Duodenal mucosa (tissue), 2 donors: ENCODE results near the gene RBM22.

ENCODE experiments used
- H3K27ac ChIP-seq: one replicate; pipeline ENCODE4 v1.7.0; 2013; ENCODE audit warnings: low read depth, low read length
- H3K27me3 ChIP-seq, 2 donors: one replicate each; pipeline ENCODE4 v1.7.0; 2013; ENCODE audit warnings: low read length in 2 of 2, control low read depth in 1 of 2; ENCODE audit not compliant: insufficient read depth in 2 of 2, control insufficient read depth in 1 of 2
- H3K36me3 ChIP-seq, 2 donors: one replicate each; pipeline ENCODE4 v1.7.0; 2013; ENCODE audit warnings: low read length in 2 of 2, control low read depth in 1 of 2; ENCODE audit not compliant: insufficient read depth in 2 of 2, control insufficient read depth in 1 of 2
- H3K4me1 ChIP-seq, 2 donors: one replicate each; pipeline ENCODE4 v1.7.0; 2013; ENCODE audit warnings: low read length in 2 of 2, control low read depth in 1 of 2; ENCODE audit not compliant: insufficient read depth in 2 of 2, control insufficient read depth in 1 of 2
- H3K4me3 ChIP-seq, 2 donors: one replicate each; pipeline ENCODE4 v1.7.0; 2013; ENCODE audit warnings: low read length in 2 of 2, low read depth in 1 of 2
- H3K9ac ChIP-seq, 2 donors: one replicate each; pipeline ENCODE4 v1.7.0; 2013; ENCODE audit warnings: low read length in 2 of 2, low read depth in 1 of 2
- H3K9me3 ChIP-seq, 2 donors: one replicate each; pipeline ENCODE4 v1.7.0; 2013; ENCODE audit warnings: low read length in 2 of 2, control low read depth in 1 of 2; ENCODE audit not compliant: control insufficient read depth in 1 of 2

The RBM22 gene

DNA sequence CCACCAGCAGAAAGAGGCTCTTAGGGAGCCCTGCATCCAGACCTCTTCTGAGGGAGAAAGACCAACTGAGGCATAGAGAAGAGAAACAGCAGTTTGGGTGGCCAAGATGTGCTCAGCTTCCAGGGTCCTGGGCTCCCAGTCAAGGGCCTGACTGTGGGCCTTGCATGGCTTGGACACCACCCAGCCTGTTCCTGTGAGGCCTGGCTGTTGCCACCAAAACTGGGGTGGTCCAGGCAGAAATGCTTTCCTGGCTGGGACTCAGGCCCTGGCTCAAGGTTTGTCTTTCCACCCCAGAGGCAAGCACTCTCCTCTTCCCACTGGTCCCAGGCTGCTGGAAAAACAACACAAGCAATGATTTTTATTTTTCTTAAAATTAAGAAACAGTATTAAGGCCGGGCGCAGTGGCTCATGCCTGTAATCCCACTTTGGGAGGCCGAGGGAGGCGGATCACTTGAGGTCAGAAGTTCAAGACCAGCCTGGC lies 26.5 kb downstream of the RBM22 start:
- H3K4me3 ChIP-seq, result no peak overlapping the region
- no peak overlapping the region for H3K27ac ChIP-seq
- H3K27me3 ChIP-seq, result peaks cover 18 to 30% of the 10 kb centered on the region in 2 donors
- H3K9ac ChIP-seq, result no peak overlapping the region
- peaks cover 0 to 12% of the 10 kb centered on the region in 2 donors for H3K4me1 ChIP-seq
- H3K9me3 ChIP-seq, result no peaks in the 10 kb centered on the region
- no peaks in the 10 kb centered on the region for H3K36me3 ChIP-seq

DNA sequence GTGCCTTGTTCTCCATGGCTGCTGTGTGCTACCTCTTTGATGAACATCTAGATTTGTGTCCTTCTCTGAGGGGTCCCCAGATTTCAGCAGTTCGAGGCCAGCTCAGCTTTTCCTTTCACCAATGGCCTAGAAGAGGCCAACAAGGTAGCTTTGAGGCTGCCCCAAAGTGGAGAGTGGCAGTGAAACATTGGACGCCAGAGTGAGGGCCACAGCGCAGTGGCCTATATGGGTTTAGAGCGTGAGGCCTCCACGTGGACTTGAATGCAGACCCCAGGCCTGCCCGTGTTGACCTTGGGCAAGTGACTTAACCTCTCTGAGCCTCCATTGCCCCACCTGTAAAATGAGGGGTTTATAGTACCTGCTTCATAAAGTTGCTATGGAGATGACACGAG lies 28.0 kb downstream of the RBM22 start:
- H3K27ac ChIP-seq, result no peak overlapping the region
- H3K9ac ChIP-seq, result no peak overlapping the region
- H3K27me3 ChIP-seq, result peaks cover 21 to 30% of the 10 kb centered on the region in 2 donors
- H3K4me1 ChIP-seq, result peaks cover 0 to 12% of the 10 kb centered on the region in 2 donors
- peak overlapping the region; percentile 70 to 73 for H3K4me3 ChIP-seq
- H3K36me3 ChIP-seq, result no peaks in the 10 kb centered on the region
- H3K9me3 ChIP-seq, result no peaks in the 10 kb centered on the region

DNA sequence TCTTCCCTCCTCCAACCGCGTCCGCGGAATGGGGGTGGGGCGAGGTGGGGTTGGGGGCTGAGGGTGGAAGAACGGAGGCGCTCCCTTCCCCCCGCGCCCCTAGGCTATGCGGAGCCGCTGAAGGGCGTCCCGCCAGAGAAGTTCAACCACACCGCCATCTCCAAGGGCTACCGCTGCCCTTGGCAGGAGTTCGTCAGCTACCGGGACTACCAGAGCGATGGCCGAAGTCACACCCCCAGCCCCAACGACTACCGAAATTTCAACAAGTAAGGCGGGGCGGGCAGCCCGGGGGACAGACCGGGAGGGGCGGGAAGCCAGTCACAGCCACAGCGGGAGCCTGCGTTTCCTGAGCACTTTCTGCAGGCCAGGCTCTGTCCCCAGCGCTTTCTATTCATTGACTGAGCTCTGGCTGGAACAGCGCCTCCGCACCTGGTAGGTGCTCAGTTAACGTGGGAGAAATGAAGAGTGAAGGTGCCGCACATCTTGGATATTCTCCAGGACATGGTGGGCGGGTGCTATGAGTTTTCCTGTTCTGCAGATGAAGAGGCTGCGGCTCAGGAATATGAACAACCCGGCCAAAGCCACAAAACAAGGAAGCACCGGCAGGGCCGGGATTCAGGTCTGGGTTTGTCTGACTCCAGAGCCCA lies 28.5 kb downstream of the RBM22 start:
- H3K27ac ChIP-seq, result no peak overlapping the region
- H3K9ac ChIP-seq, result peak overlapping the region in 1 of 2 donors; percentile 43
- peaks cover 21 to 30% of the 10 kb centered on the region in 2 donors for H3K27me3 ChIP-seq
- H3K9me3 ChIP-seq, result no peaks in the 10 kb centered on the region
- H3K4me1 ChIP-seq, result peaks cover 0 to 12% of the 10 kb centered on the region in 2 donors
- H3K4me3 ChIP-seq, result peak overlapping the region; percentile 70 to 73
- no peaks in the 10 kb centered on the region for H3K36me3 ChIP-seq

DNA sequence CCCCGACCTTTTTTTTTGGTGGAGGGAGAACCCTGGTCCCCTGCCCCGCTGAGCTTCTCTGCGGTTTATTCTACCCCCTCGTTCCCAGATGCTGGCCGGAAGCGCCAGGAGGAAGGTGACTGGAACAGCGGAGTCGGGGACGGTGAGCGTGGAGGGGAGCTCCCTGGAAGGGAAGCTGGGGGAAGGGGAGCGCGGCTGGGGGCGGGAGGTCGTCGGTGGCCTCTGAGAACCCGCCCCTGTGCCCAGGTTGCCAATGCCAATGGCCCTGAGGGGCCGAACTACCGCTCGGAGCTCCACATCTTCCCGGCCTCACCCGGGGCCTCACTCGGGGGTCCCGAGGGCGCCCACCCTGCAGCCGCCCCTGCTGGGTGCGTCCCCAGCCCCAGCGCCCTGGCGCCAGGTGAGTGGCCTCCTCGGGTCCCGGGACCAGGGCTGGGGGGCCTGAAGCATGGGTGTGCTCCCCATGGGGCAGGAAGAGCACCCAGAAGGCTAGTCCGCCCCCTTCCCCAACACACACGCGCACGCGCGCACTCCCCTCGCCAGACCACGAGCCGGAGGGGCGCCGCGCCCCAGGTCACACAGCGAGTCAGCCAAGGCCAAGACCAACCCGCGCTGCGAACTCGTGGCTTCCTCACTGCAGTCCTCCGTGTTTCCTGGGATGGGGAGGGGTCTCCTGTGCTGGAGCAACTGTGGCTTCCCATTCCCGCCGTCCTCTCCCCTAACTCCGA lies 29.2 kb downstream of the RBM22 start:
- Histone ChIP-seq H3K9me3 (no peaks in the 10 kb centered on the region), H3K36me3 (no peaks in the 10 kb centered on the region), H3K4me3 (peak overlapping the region; percentile 70 to 73), H3K4me1 (peaks cover 0 to 12% of the 10 kb centered on the region in 2 donors), H3K27ac (no peak overlapping the region), H3K27me3 (peaks cover 21 to 30% of the 10 kb centered on the region in 2 donors), H3K9ac (peak overlapping the region in 1 of 2 donors; percentile 43)

DNA sequence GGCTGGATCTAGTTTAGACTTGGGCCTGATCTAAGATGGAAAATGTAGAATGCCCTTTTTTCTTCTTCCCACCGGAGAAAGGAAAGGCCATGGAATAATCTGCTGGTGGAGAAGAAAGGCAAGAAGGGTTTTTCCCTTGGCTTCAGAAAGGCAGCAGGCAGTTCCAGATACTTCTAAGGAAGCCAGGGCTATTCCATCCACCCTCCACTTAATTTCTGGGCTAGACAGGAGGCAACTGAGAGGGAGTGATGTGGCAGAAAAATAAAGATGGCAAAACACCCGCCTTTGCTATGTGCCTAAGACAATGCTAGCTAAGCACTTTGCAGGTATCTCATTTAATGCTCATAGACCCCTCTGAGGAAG lies 29.9 kb downstream of the RBM22 start:
- Histone ChIP-seq H3K9me3 (no peaks in the 10 kb centered on the region), H3K36me3 (no peaks in the 10 kb centered on the region), H3K4me1 (peaks cover 0 to 12% of the 10 kb centered on the region in 2 donors), H3K27me3 (peaks cover 21 to 30% of the 10 kb centered on the region in 2 donors), H3K4me3 (no peak overlapping the region), H3K27ac (no peak overlapping the region), H3K9ac (no peak overlapping the region)

DNA sequence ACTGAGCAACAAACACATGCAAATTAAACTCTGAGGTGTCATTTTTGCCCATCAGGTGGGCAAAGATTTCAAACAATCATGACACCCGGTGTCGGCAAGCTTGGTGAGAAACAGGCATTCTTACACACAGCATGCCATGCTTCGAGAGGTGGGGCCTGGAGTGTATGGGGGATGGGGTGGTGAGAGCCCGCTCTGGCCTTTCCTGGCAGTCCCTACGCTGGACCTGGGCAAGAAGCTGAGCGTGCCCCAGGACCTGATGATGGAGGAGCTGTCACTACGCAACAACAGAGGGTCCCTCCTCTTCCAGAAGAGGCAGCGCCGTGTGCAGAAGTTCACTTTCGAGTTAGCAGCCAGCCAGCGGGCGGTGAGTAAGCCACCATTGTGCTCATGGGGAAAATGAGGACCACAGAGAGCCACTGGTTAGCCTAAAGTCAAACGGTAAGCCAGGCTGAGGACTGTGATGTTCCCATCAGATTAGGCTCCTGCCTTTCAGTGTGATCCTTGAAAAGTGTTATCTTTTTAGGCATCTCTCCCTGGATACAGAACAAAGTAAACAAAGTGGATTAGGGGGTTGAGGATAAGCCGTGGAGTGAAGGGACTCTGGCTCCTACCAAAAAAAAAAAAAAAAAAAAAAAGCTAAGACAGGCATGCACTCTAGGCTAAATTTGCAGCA lies 30.5 kb downstream of the RBM22 start:
- no peaks in the 10 kb centered on the region for H3K36me3 ChIP-seq
- H3K27ac ChIP-seq, result no peak overlapping the region
- no peak overlapping the region for H3K9ac ChIP-seq
- peaks cover 0 to 12% of the 10 kb centered on the region in 2 donors for H3K4me1 ChIP-seq
- peaks cover 21 to 30% of the 10 kb centered on the region in 2 donors for H3K27me3 ChIP-seq
- H3K9me3 ChIP-seq, result no peaks in the 10 kb centered on the region
- no peak overlapping the region for H3K4me3 ChIP-seq

DNA sequence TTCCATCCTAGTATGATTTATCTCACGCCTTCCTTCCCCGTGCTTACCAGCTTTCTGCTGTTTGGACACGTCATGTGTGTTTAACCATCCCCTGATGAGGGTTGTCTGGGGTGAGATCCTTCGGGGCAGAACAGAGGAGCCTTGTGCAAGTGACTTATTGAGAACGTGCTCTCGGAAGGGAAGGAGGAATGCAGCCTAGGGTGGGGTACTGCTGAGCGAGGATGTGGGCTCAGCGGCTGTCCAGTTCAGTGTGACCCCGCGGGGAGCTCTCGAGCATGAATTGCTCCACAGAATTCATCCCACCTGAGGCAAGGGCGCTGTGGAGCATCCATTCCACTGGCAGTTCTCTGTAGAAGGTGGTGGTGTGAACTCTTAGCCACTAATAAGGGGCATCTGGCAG lies 35.8 kb downstream of the RBM22 start:
- H3K4me3 ChIP-seq, result no peak overlapping the region
- H3K27me3 ChIP-seq, result peaks cover 8 to 16% of the 10 kb centered on the region in 2 donors
- H3K9ac ChIP-seq, result no peak overlapping the region
- no peaks in the 10 kb centered on the region for H3K36me3 ChIP-seq
- H3K9me3 ChIP-seq, result no peaks in the 10 kb centered on the region
- no peak overlapping the region for H3K27ac ChIP-seq
- no peaks in the 10 kb centered on the region for H3K4me1 ChIP-seq

DNA sequence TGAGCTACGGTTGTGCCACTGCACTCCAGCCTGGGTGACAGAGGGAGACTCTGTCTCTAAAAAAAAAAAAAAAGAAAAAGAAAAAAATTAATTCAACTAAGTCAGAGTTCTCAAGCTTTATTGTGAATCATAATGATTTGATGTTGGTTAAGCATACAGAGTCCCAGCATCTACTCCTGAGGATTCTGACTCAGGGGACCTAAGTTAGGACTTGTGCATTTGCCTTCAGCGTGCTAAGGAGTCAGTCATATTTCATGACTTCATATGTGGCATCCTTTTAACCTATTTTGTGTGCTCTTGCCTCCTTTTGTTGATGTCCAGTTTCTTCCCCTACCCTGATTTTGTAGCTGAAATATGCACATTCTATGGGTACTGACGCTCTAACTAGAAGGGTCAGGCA lies 36.9 kb downstream of the RBM22 start:
- H3K4me1 ChIP-seq, result no peaks in the 10 kb centered on the region

DNA sequence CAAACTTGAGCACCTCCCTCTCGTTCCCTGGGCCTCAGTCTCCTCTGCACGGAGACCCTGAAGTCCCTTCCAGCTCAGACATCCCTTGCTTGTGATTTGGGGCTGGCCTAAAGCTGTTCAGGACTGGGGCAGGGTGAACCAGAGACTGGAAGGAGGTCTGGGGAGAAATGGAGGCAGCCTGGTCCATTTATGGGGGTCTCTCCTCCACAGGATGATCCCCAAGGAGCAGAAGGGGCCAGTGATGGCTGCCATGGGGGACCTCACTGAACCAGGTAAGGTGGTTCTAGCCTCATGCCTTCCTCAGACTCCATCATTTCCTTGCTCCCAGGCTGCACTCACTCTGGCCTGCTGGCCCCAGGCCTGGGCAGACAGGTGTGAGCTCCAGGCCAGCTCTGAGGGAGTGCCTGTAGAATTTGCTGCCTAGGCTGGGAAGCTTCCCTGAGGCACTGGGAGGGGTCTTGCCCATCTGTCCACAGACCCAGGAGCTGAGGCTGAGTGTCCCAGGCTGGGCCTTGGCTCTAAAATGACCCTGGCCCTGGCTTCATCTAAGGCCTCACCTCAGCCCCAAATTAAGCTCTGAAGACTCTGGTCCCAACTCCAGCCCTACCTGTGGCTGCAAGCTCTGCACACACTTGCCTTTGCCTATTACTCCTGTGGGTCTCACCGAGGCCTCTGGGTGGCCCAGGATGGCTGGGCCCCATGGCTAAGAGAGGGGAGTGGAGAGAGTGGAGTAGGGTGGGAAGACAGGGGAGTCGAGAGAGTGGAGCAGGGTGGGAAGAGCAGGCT lies 37.9 kb downstream of the RBM22 start:
- H3K9ac ChIP-seq, result no peak overlapping the region
- no peaks in the 10 kb centered on the region for H3K4me1 ChIP-seq
- peaks cover 8 to 12% of the 10 kb centered on the region in 2 donors for H3K27me3 ChIP-seq
- no peaks in the 10 kb centered on the region for H3K36me3 ChIP-seq
- H3K9me3 ChIP-seq, result no peaks in the 10 kb centered on the region
- no peak overlapping the region for H3K27ac ChIP-seq
- no peak overlapping the region for H3K4me3 ChIP-seq

More for the DNA sequence above, 36.9 kb downstream of the RBM22 start:
- no peak overlapping the region for H3K9ac ChIP-seq
- H3K27me3 ChIP-seq, result peaks cover 8 to 16% of the 10 kb centered on the region in 2 donors
- no peak overlapping the region for H3K4me3 ChIP-seq
- no peak overlapping the region for H3K27ac ChIP-seq
- no peaks in the 10 kb centered on the region for H3K36me3 ChIP-seq
- H3K9me3 ChIP-seq, result no peaks in the 10 kb centered on the region
